Breast epithelium (tissue), 4 donors: ENCODE data around the gene CD7. TPM values are rescaled to one million over a fixed set of nuclear protein-coding genes. Genes with fewer than 3 reads are reported as not detected.

Experiments used
- DNase-seq, 2 donors: peaks; one replicate each; pipeline ENCODE4 v3.0.0-alpha.2; 2019; ENCODE audit warnings: low spot score in 2 of 2
- H3K27ac ChIP-seq, 2 donors: fragments of 200-600 bp; sonication (generic) in 1 of 2; one replicate each; pipeline ENCODE4 v1.5.1; 2016 to 2019; ENCODE audit warnings: mild to moderate bottlenecking in 1 of 2
- H3K27me3 ChIP-seq, 2 donors: fragments of 200-600 bp; sonication (generic) in 1 of 2; one replicate each; pipeline versions ENCODE4 v1.5.1 to v1.6.0; 2017 to 2019; ENCODE audit warnings: control low read depth in 1 of 2, mild to moderate bottlenecking in 1 of 2
- H3K36me3 ChIP-seq: fragments of 200-600 bp; one replicate; pipeline ENCODE4 v1.5.1; 2019
- H3K4me1 ChIP-seq, 2 donors: fragments of 200-600 bp; sonication (generic); one replicate each; pipeline ENCODE4 v1.5.1; 2016 to 2019; ENCODE audit warnings: control low read depth in 1 of 2
- H3K4me3 ChIP-seq, 3 donors: fragments of 200-600 bp; sonication (generic); 1 replicate in 2 of 3; 2 replicates in 1 of 3; pipeline ENCODE4 v1.5.1; 2016 to 2019; ENCODE audit warnings: mild to moderate bottlenecking in 3 of 3, moderate library complexity in 2 of 3
- H3K9me3 ChIP-seq, 2 donors: fragments of 200-600 bp; sonication (generic) in 1 of 2; one replicate each; pipeline ENCODE4 v1.5.1; 2016 to 2019; ENCODE audit warnings: control low read depth in 1 of 2
- POLR2A ChIP-seq: fragments of 450-650 bp; IDR thresholded peaks from one replicate; pipeline ENCODE4 v1.6.1; 2016; ENCODE audit warnings: antibody characterized with exemption, mild to moderate bottlenecking, moderate library complexity
- POLR2AphosphoS5 ChIP-seq, 3 donors: sonication (generic); formaldehyde crosslinking; IDR thresholded peaks; one replicate each; pipeline ENCODE4 v1.6.1; 2017; ENCODE audit warnings: antibody characterized with exemption in 3 of 3
- intact Hi-C: fragments of 100-400 bp; cut with DNase I; formaldehyde crosslinking; loops from one replicate; pipeline ENCODE4 v1.15.1; 2023; ENCODE audit warnings: low total_unique reads
- total RNA-seq, 3 donors: library from RNA; depleted of rRNA; stranded (reverse); fragments of >200 nt; gene quantifications; one replicate each; pipeline ENCODE4 v1.1.0, GENCODE V29; 2016
- TF ChIP-seq, protein P1 (sequence below), 3 donors: fragments of 450-650 bp; IDR thresholded peaks; one replicate each; pipeline ENCODE4 v1.5.1; 2016 to 2017; ENCODE audit warnings: antibody characterized with exemption in 3 of 3, mild to moderate bottlenecking in 3 of 3, moderate library complexity in 3 of 3

Gene CD7
- total RNA-seq, 3 donors from 2014 or later = 1.3 to 1.8 TPM; not detected in 1

DNA sequence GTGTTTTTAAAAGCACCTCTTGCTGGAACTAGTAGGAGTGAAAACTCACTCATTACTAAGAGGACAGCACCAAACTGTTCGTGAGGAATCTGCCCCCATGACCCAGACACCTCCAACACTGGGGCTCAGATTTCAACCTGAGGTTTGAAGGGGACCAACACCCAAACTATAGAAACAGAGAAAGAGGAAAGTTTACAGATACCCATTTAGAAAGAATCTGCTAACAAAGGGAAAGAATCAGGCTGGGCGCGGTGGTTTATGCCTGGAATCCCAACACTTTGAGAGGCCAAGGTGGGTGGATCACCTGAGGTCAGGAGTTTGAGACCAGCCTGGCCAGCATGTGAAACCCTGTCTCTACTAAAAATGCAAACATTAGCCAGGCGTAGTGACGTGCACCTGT is 40.5 kb downstream of the CD7 start:
- Histone ChIP-seq H3K4me1 (peaks cover 9 to 15% of the 10 kb centered on the region in 2 donors), H3K27ac (no peak overlapping the region), H3K4me3 (no peak overlapping the region), H3K27me3 (no peaks in the 10 kb centered on the region), H3K9me3 (no peaks in the 10 kb centered on the region), H3K36me3 (no peaks in the 10 kb centered on the region)
- intact Hi-C loops = no loop called here
- TF ChIP-seq POLR2A (no peak), POLR2AphosphoS5 (IDR thresholded peaks at IDR 0.05) (no peak)
- TF ChIP-seq, protein P1, sequence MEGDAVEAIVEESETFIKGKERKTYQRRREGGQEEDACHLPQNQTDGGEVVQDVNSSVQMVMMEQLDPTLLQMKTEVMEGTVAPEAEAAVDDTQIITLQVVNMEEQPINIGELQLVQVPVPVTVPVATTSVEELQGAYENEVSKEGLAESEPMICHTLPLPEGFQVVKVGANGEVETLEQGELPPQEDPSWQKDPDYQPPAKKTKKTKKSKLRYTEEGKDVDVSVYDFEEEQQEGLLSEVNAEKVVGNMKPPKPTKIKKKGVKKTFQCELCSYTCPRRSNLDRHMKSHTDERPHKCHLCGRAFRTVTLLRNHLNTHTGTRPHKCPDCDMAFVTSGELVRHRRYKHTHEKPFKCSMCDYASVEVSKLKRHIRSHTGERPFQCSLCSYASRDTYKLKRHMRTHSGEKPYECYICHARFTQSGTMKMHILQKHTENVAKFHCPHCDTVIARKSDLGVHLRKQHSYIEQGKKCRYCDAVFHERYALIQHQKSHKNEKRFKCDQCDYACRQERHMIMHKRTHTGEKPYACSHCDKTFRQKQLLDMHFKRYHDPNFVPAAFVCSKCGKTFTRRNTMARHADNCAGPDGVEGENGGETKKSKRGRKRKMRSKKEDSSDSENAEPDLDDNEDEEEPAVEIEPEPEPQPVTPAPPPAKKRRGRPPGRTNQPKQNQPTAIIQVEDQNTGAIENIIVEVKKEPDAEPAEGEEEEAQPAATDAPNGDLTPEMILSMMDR (IDR thresholded peaks at IDR 0.05) = no peak
- no peak for DNase-seq

DNA sequence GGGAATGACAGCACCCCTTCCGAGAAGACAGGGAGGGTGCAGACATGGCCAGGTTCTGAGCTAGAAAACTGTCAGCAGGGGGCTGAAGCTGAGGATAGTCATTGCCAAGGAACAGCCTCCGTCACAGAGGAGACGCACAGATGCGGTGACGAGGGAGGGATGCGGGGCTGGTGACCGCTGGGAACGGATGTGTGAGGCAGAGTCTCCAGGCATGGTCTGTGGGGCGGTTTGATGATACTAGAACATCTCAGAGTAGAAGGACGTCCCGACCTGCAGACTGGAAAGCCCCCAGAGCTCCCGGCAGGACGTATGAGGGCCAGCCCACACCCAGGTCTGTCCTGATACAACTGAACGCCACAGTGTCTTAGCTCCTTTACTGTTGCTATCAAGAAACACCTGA is 42.1 kb downstream of the CD7 start:
- TF ChIP-seq POLR2AphosphoS5 (IDR thresholded peaks at IDR 0.05) (no peak), POLR2A (no peak)
- TF ChIP-seq, protein P1 (IDR thresholded peaks at IDR 0.05) = no peak
- intact Hi-C loops = no loop called here
- DNase-seq = no peak
- Histone ChIP-seq H3K27ac (no peak overlapping the region), H3K4me3 (no peak overlapping the region), H3K36me3 (no peaks in the 10 kb centered on the region), H3K9me3 (no peaks in the 10 kb centered on the region), H3K4me1 (peaks cover 13 to 23% of the 10 kb centered on the region in 2 donors), H3K27me3 (no peaks in the 10 kb centered on the region)

DNA sequence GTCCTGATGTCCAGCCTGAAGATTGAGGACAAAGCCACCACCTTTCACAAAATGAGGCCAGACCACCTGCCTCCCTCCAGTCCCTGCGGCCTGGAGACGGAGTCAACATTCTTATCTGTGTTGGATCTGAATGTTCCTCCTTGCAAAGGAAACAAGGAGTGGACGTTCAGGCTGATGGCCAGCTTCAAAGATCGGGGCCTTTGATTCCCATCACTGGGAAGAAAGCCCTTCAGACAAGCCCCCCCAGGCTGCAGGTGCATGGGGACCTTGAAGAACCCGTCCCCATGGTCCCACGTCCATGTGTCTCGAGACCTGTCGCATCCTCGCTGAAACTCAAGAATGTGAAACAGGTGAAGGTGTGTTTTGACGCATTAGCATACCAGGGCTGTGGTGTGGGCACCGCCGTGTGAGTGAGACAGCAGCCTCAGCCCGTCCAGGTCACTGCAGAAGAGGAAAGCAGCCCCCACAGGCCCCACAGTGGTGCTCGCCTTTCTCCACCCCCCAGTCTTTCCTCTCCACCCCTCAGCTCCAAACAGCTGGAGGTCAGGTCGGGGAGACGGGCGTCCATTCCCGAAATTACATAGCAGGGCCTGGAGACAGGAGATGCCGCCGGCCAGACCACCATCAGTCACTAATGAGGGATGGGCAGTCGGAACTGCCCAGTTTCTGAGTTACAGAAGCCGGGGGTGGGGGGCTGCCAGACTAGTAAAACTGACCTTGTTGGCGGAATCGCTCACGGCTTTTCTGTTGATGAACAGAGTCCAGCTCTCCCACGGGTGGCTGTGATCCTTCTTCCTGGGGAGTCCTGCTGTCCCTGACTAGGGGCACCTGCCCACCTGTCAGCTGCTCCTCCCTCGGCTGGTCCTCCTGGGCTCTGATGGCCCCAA is 43.0 kb downstream of the CD7 start:
- no peak for DNase-seq
- peak overlapping the region; percentile 97 to 100 (median 97) for H3K4me3 ChIP-seq
- TF ChIP-seq, protein P1 (IDR thresholded peaks at IDR 0.05) = no peak
- no peak for TF ChIP-seq POLR2A
- TF ChIP-seq POLR2AphosphoS5 (IDR thresholded peaks at IDR 0.05) = no peak
- no peaks in the 10 kb centered on the region for H3K27me3 ChIP-seq
- H3K27ac ChIP-seq = peak overlapping the region; percentile 99 to 100
- intact Hi-C loops = no loop called here
- H3K4me1 ChIP-seq = peaks cover 13 to 27% of the 10 kb centered on the region in 2 donors
- H3K36me3 ChIP-seq = no peaks in the 10 kb centered on the region
- no peaks in the 10 kb centered on the region for H3K9me3 ChIP-seq

DNA sequence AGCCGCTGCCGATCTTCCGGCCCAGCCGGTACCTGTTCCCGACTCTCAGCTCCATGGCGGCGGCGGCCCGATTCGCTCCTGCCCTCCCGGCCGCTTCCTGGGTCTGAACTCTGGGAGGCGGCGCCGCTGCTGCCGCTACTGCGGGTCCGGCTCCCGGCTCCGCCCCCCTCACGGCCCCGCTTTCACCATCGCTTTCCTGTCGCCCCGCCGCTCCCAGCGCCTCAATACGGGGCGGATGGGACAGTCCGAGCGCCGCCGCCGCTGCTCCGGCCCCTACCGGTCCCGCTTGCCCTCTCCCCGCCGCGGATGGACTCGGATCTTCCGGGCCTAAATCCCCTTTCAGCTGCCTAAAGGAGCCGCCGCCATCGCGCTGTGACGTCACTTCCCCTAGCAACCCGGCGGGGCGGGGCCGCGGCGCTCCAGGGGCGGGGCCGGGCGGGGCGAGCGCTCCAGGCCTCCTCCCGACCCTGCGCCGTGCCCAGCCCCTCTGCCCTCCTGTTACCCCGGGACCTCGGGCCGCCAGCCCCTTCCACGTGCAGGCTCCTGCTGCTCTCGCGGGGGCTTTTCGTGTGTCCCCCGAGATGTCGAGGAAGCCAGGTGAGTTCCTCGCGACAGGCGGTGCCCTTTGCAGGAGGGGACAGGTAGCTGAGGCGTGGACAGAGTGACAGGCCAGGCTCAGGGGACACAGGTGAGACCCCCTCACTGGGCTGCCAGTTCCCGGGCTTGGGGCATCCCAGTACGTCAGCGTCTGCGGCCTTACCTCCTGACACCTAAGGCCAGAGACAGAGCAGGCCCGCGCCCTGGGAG is 43.9 kb downstream of the CD7 start, which contains the start of gene CSNK1D:
TSS of gene CSNK1D (minus strand) at position 374 of the 807 bp plus-strand sequence. CDS start at position 55, 319 bp downstream.
- Histone ChIP-seq H3K4me3 (peak within 1 kb of the TSS; percentile 97 to 100 (median 97)), H3K27ac (peak within 1 kb of the TSS; percentile 99 to 100), H3K4me1 (peaks cover 13 to 28% of the 10 kb centered on the region in 2 donors), H3K9me3 (no peaks in the 10 kb centered on the region), H3K27me3 (no peaks in the 10 kb centered on the region), H3K36me3 (no peaks in the 10 kb centered on the region)
- DNase-seq = peak; percentile 90 to 91
- intact Hi-C loops = no loop called here
- TF ChIP-seq POLR2A = peak; percentile 83
- peak; percentile 97 to 98 (median 97) for TF ChIP-seq POLR2AphosphoS5 (IDR thresholded peaks at IDR 0.05)
- TF ChIP-seq, protein P1 (IDR thresholded peaks at IDR 0.05) = no peak
